Progenitor cell of endocrine pancreas (in vitro differentiated cells): ENCODE results near the gene FGD6. TPM values are rescaled to one million over a fixed set of nuclear protein-coding genes. Genes with fewer than 3 reads are reported as not detected.
A peak's percentile ranks its signal among the peaks of the same experiment; 100 is the strongest.

ENCODE experiments used
- DNase-seq: peaks from one replicate; pipeline ENCODE4 v3.0.0; 2021; ENCODE audit warnings: low spot score; ENCODE audit not compliant: unreplicated experiment
- H3K27ac Mint-ChIP-seq: 2 replicates; pipeline ENCODE4 v1.8.0; 2021; ENCODE audit warnings: mild to moderate bottlenecking, moderate library complexity, mixed read lengths
- H3K27me3 Mint-ChIP-seq: 2 replicates; pipeline ENCODE4 v1.8.0; 2021; ENCODE audit warnings: mixed read lengths
- H3K36me3 Mint-ChIP-seq: 2 replicates; pipeline ENCODE4 v1.8.0; 2022; ENCODE audit warnings: mixed read lengths; ENCODE audit not compliant: insufficient read depth
- H3K4me1 Mint-ChIP-seq: 2 replicates; pipeline ENCODE4 v1.8.0; 2021; ENCODE audit warnings: low read depth, mixed read lengths
- H3K4me3 Mint-ChIP-seq: 2 replicates; pipeline ENCODE4 v1.8.0; 2021; ENCODE audit warnings: low read depth, mild to moderate bottlenecking, moderate library complexity, mixed read lengths
- H3K9me3 Mint-ChIP-seq: 2 replicates; pipeline ENCODE4 v1.8.0; 2021; ENCODE audit warnings: low read depth, mixed read lengths
- total RNA-seq: library from RNA; stranded (reverse); gene quantifications from 2 replicates; pipeline ENCODE4 v1.2.1, GENCODE V29; 2021
- TF ChIP-seq, protein P1 (sequence below): fragments of 200-600 bp; sonication (generic); IDR thresholded peaks from one replicate; pipeline ENCODE4 v1.5.0; 2021; ENCODE audit warnings: antibody characterized with exemption, mild to moderate bottlenecking; ENCODE audit not compliant: unreplicated experiment

FGD6 gene
- total RNA-seq, 1 donor from 2014 or later: 68.2 TPM

DNA sequence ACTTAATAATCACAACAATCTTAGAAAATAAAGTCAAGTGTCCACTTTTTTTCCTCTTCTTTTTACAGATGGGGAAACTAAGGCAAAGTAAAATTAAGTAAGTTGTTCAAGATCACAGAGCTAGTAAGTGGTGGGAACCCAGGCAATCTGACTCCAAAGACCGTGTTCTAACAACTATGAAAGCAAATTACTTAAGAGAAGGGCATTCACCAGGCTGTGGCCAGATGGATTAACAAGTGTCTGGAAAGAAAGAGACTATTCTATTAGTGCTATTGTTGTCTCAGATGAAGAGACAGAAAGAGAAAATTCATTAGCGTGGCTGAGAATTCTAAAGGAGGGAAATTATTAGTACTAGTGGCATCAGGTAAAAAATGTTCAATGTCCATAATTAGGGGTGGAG lies 48.5 kb downstream of the FGD6 start:
- TF ChIP-seq, protein P1, sequence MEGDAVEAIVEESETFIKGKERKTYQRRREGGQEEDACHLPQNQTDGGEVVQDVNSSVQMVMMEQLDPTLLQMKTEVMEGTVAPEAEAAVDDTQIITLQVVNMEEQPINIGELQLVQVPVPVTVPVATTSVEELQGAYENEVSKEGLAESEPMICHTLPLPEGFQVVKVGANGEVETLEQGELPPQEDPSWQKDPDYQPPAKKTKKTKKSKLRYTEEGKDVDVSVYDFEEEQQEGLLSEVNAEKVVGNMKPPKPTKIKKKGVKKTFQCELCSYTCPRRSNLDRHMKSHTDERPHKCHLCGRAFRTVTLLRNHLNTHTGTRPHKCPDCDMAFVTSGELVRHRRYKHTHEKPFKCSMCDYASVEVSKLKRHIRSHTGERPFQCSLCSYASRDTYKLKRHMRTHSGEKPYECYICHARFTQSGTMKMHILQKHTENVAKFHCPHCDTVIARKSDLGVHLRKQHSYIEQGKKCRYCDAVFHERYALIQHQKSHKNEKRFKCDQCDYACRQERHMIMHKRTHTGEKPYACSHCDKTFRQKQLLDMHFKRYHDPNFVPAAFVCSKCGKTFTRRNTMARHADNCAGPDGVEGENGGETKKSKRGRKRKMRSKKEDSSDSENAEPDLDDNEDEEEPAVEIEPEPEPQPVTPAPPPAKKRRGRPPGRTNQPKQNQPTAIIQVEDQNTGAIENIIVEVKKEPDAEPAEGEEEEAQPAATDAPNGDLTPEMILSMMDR: no peak
- Mint-ChIP-seq H3K27ac (peak overlapping the region; percentile 53), H3K4me3 (no peak overlapping the region), H3K4me1 (peaks cover 32% of the 10 kb centered on the region), H3K27me3 (no peaks in the 10 kb centered on the region), H3K9me3 (no peaks in the 10 kb centered on the region), H3K36me3 (peaks cover 29% of the 10 kb centered on the region)
- DNase-seq: no peak

DNA sequence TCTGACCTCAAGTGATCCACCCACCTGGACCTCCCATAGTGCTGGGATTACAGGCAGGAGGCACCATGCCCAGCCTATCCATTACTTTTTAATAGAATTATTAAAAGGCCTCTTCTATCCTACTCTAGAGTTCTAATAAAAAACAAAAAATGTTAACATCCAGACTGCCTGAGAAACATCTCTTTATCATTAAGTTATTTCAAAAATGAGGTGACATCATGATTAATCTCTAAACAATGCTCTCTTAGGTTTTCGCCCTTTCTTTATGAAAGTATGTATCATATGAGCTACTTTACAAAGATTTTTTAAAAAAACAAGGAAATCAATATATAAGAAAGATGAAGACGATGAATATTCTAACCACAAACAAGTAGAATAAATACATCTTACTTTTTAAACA lies 52.6 kb downstream of the FGD6 start:
- no peak for DNase-seq
- Mint-ChIP-seq H3K4me1 (peaks cover 30% of the 10 kb centered on the region), H3K27ac (no peak overlapping the region), H3K36me3 (peaks cover 28% of the 10 kb centered on the region), H3K27me3 (no peaks in the 10 kb centered on the region), H3K4me3 (no peak overlapping the region), H3K9me3 (no peaks in the 10 kb centered on the region)
- TF ChIP-seq, protein P1: no peak

DNA sequence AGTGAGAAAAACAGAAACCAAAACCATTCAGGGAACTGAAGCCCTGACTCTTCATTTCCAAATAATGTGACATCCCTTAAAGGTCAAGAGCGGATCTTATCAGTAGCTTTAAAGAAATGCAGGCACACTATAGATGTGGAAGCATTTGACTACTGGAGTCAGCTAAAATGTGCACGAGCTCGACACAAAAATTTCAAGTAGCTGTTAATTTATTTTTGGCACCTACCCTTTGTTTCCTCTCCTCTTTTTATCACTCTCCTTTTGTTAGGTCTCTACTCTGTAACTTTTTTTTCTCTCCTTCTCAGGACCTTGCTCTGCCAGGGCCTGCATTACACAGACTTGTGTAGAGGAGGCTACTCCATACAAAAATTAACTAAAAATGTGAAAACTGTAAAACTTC lies 58.3 kb downstream of the FGD6 start:
- no peak for DNase-seq
- Mint-ChIP-seq H3K4me3 (no peak overlapping the region), H3K36me3 (peaks cover 30% of the 10 kb centered on the region), H3K4me1 (peaks cover 14% of the 10 kb centered on the region), H3K27me3 (no peaks in the 10 kb centered on the region), H3K27ac (no peak overlapping the region), H3K9me3 (peaks cover 7% of the 10 kb centered on the region)
- TF ChIP-seq, protein P1: no peak

DNA sequence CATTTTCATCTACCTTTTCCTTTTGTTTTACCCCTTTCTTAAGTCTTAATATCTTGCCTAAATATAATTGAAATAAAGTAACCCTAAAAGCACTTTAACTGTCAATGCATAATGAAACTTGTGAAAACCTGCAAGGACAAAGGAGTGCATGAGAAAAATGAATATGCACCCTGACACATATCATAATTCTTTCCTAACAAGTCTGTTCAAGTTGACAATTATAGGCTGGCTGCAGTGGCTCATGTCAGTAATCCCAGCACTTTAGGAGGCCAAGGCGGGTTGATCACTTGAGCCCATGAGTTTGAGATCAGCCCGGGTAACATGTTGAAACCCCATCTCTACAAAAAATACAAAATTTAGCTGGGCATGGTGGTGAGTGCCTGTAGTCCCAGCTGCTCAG lies 65.4 kb downstream of the FGD6 start:
- Mint-ChIP-seq H3K27me3 (no peaks in the 10 kb centered on the region), H3K4me1 (peaks cover 3% of the 10 kb centered on the region), H3K9me3 (peaks cover 4% of the 10 kb centered on the region), H3K27ac (peak overlapping the region; percentile 1), H3K36me3 (peaks cover 29% of the 10 kb centered on the region), H3K4me3 (no peak overlapping the region)
- no peak for DNase-seq
- TF ChIP-seq, protein P1: no peak

DNA sequence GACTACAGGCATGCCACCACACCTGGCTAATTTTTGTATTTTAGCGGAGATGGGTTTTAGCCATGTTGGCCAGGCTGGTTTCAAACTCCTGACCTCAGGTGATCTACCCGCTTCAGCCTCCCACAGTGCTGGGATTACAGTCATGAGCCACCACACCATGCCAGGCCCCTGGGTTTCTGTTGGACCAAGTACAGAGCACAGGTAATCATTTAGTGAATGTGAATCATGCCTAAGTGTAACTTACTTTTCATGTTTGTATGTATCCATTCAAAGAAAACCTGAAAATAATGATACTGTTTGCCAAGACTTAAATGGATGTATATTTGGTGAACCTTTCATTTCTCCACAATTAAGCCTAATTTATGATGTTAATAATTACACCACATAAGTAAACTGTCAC lies 65.9 kb downstream of the FGD6 start:
- DNase-seq: no peak
- Mint-ChIP-seq H3K27me3 (no peaks in the 10 kb centered on the region), H3K27ac (no peak overlapping the region), H3K36me3 (peaks cover 26% of the 10 kb centered on the region), H3K9me3 (peaks cover under 1% of the 10 kb centered on the region), H3K4me1 (peaks cover 3% of the 10 kb centered on the region), H3K4me3 (no peak overlapping the region)
- TF ChIP-seq, protein P1: no peak
